OCI-LY7 (cell line): Measurements from ENCODE around the gene IRAK1. TPM values are rescaled to one million over a fixed set of nuclear protein-coding genes. Genes with fewer than 3 reads are reported as not detected.
"Not testable (repeated sequence)": the region's sequence is repeated elsewhere in the genome, so short reads cannot be mapped to it uniquely, and the experiment has no call there.

ENCODE experiments used
- BruUV-seq: library from RNA; stranded (reverse); fragments of 400-500 nt; replicated peaks from 2 replicates; lab custom pipeline; 2021; lab: Mats Ljungman, UMichigan
- CTCF ChIA-PET: fragments of 300-600 bp; sonication (Branson Sonifier 250); formaldehyde crosslinking; loops from one replicate; lab custom pipeline; 2022; ENCODE audit warnings: antibody characterized with exemption; ENCODE audit not compliant: unreplicated experiment; lab: Charles Lee
- POLR2A ChIA-PET: fragments of 300-600 bp; sonication (Branson Sonifier 250); formaldehyde crosslinking; loops from one replicate; lab custom pipeline; 2022; ENCODE audit warnings: antibody characterized with exemption; lab: Charles Lee
- DNase-seq: peaks from one replicate; pipeline ENCODE4 v3.0.0-alpha.2; 2015; ENCODE audit warnings: low spot score
- H2AFZ ChIP-seq: fragments of 200-600 bp; sonication (generic), shearing (Covaris generic); 2 replicates; pipeline ENCODE4 v1.6.1; 2014; ENCODE audit warnings: mild to moderate bottlenecking, antibody characterized with exemption, low read length, moderate library complexity
- H3K27ac ChIP-seq: fragments of 200-600 bp; sonication (generic); 2 replicates; pipeline ENCODE4 v1.5.1; 2014; ENCODE audit warnings: mixed run types, low read depth, mild to moderate bottlenecking, moderate library complexity, low read length, inconsistent platforms; ENCODE audit not compliant: poor library complexity, severe bottlenecking
- H3K36me3 ChIP-seq: fragments of 200-600 bp; sonication (generic); 2 replicates; pipeline ENCODE4 v1.6.1; 2014; ENCODE audit warnings: mild to moderate bottlenecking, antibody characterized with exemption, low read length, moderate library complexity, mixed read lengths; ENCODE audit not compliant: insufficient read depth
- H3K4me1 ChIP-seq: fragments of 200-600 bp; sonication (generic); 2 replicates; pipeline ENCODE4 v1.5.1; 2014; ENCODE audit warnings: mild to moderate bottlenecking, low read length; ENCODE audit not compliant: insufficient read depth, poor library complexity, severe bottlenecking
- H3K4me2 ChIP-seq: fragments of 200-600 bp; sonication (generic); 2 replicates; pipeline ENCODE4 v1.6.1; 2014; ENCODE audit warnings: mild to moderate bottlenecking, low read length
- H3K4me3 ChIP-seq: fragments of 200-600 bp; sonication (generic); 2 replicates; pipeline ENCODE4 v1.5.1; 2014; ENCODE audit warnings: mild to moderate bottlenecking, low read depth, low read length; ENCODE audit not compliant: poor library complexity, severe bottlenecking
- H3K79me2 ChIP-seq: fragments of 200-600 bp; sonication (generic); 2 replicates; pipeline ENCODE4 v1.6.1; 2016; ENCODE audit warnings: low read depth, mild to moderate bottlenecking, low read length, moderate library complexity, mixed read lengths; ENCODE audit not compliant: insufficient read depth
- H3K9me2 ChIP-seq: fragments of 200-600 bp; sonication (generic); 2 replicates; pipeline ENCODE4 v1.6.1; 2016; ENCODE audit warnings: mild to moderate bottlenecking, low read length, mixed read lengths; ENCODE audit not compliant: insufficient read depth
- H3K9me3 ChIP-seq: fragments of 200-600 bp; sonication (generic); 2 replicates; pipeline ENCODE4 v1.6.1; 2014; ENCODE audit warnings: mild to moderate bottlenecking, mixed run types, low read length, mixed read lengths
- H4K20me1 ChIP-seq: fragments of 200-600 bp; sonication (generic); 2 replicates; pipeline ENCODE4 v1.6.1; 2014; ENCODE audit warnings: mild to moderate bottlenecking, antibody characterized with exemption, low read length, moderate library complexity, mixed read lengths; ENCODE audit not compliant: insufficient read depth
- CTCF ChIP-seq: fragments of 200-600 bp; sonication (generic); conservative IDR thresholded peaks from 2 replicates; pipeline ENCODE4 v1.5.1; 2014; ENCODE audit warnings: mild to moderate bottlenecking, antibody characterized with exemption, low read length, moderate library complexity, mixed read lengths
- EZH2phosphoT487 ChIP-seq: fragments of 200-600 bp; sonication (generic); IDR thresholded peaks from 2 replicates; pipeline ENCODE4 v1.6.1; 2018; ENCODE audit warnings: low read depth, borderline replicate concordance, mild to moderate bottlenecking, mixed run types, antibody characterized with exemption, low read length, moderate library complexity, mixed read lengths
- intact Hi-C: fragments of 100-400 bp; cut with micrococcal nuclease; formaldehyde crosslinking; loops from one replicate; pipeline ENCODE4 v1.10.0; 2022; ENCODE audit not compliant: unreplicated experiment
- total RNA-seq, 2 experiments: library from RNA; depleted of rRNA in 1 of 2; stranded (reverse); fragments of >200 nt in 1 of 2; shearing (Covaris generic) in 1 of 2; gene quantifications; 2 replicates each; pipeline ENCODE4 v1.2.3, GENCODE V29; 2014 to 2022

IRAK1 gene
- total RNA-seq, 2 experiments from 2014 or later = 75.5 to 136 TPM

GRCh38 chrX:153983321-153983801, 36.3 kb downstream of the IRAK1 start:
- TF ChIP-seq CTCF = no peak
- DNase-seq = no peak
- Histone ChIP-seq H3K9me3 (no peaks in the 10 kb centered on the region), H3K4me1 (peaks cover 11% of the 10 kb centered on the region), H3K4me3 (no peak overlapping the region), H3K36me3 (no peaks in the 10 kb centered on the region), H2AFZ (0 out of 2 replicates have a peak overlapping the region, but pooled peaks have one; percentile 39), H3K9me2 (no peaks in the 10 kb centered on the region), H4K20me1 (no peaks in the 10 kb centered on the region), H3K27ac (no peak overlapping the region), H3K4me2 (no peak overlapping the region), H3K79me2 (no peaks in the 10 kb centered on the region)
- no TSS peak for BruUV-seq
- CTCF ChIA-PET = no interaction called here
- intact Hi-C loops = no loop called here
- POLR2A ChIA-PET = no interaction called here

GRCh38 chrX:153981771-153982533, 37.8 kb downstream of the IRAK1 start:
- no peaks in the 10 kb centered on the region for H3K9me2 ChIP-seq
- no peak overlapping the region for H2AFZ ChIP-seq
- no peak overlapping the region for H3K4me2 ChIP-seq
- no TSS peak for BruUV-seq
- no peaks in the 10 kb centered on the region for H3K79me2 ChIP-seq
- H3K4me3 ChIP-seq = no peak overlapping the region
- TF ChIP-seq CTCF = no peak
- no peak for DNase-seq
- H3K4me1 ChIP-seq = peaks cover 11% of the 10 kb centered on the region
- intact Hi-C loops = no loop called here
- no peaks in the 10 kb centered on the region for H4K20me1 ChIP-seq
- H3K9me3 ChIP-seq = no peaks in the 10 kb centered on the region
- CTCF ChIA-PET = no interaction called here
- POLR2A ChIA-PET = interaction anchor here (0.6 kb wide), 1 partner anchor 107 kb away, joined by 4 read pairs; no protein-coding TSS in a partner anchor
- H3K36me3 ChIP-seq = no peaks in the 10 kb centered on the region
- H3K27ac ChIP-seq = no peak overlapping the region

GRCh38 chrX:153981231-153981630, 38.5 kb downstream of the IRAK1 start:
- Histone ChIP-seq H3K79me2 (no peaks in the 10 kb centered on the region), H3K9me3 (no peaks in the 10 kb centered on the region), H3K4me3 (no peak overlapping the region), H3K36me3 (no peaks in the 10 kb centered on the region), H4K20me1 (no peaks in the 10 kb centered on the region), H3K4me1 (peaks cover 11% of the 10 kb centered on the region), H3K27ac (no peak overlapping the region), H3K9me2 (no peaks in the 10 kb centered on the region), H2AFZ (no peak overlapping the region), H3K4me2 (no peak overlapping the region)
- no peak for TF ChIP-seq CTCF
- TF ChIP-seq EZH2phosphoT487 = no peak
- DNase-seq = no peak
- intact Hi-C loops = no loop called here
- ChIA-PET CTCF (no interaction called here), POLR2A (interaction anchor here (0.6 kb wide), 1 partner anchor 108 kb away, joined by 4 read pairs; no protein-coding TSS in a partner anchor)
- no TSS peak for BruUV-seq

- peaks cover 11% of the 10 kb centered on the region for H3K4me1 ChIP-seq
- not testable (repeated sequence) for H3K4me2 ChIP-seq, DNase-seq
Observed at GRCh38 chrX:153980394-153980793, 39.3 kb downstream of the IRAK1 start.

More at GRCh38 chrX:153980394-153980793, 39.3 kb downstream of the IRAK1 start:
- H3K9me3 ChIP-seq, H3K4me3 ChIP-seq, H3K79me2 ChIP-seq, H4K20me1 ChIP-seq, H3K36me3 ChIP-seq, BruUV-seq, CTCF ChIA-PET, H3K9me2 ChIP-seq, POLR2A ChIA-PET, intact Hi-C loops, H3K27ac ChIP-seq, H2AFZ ChIP-seq: not testable (repeated sequence)
